Loucy (cell line): Measurements from ENCODE around the gene FRMD5.

Experiments used
- EZH2phosphoT487 ChIP-seq: fragments of 200-600 bp; IDR thresholded peaks from 2 replicates; pipeline ENCODE4 v1.6.1; 2018; ENCODE audit warnings: antibody characterized with exemption, mild to moderate bottlenecking, moderate library complexity, borderline replicate concordance
- TF ChIP-seq, protein P1 (sequence below): fragments of 200-600 bp; sonication (generic); conservative IDR thresholded peaks from 2 replicates; pipeline ENCODE4 v1.5.1; 2014; ENCODE audit warnings: mild to moderate bottlenecking, antibody characterized with exemption, low read length

- TF ChIP-seq, protein P1, sequence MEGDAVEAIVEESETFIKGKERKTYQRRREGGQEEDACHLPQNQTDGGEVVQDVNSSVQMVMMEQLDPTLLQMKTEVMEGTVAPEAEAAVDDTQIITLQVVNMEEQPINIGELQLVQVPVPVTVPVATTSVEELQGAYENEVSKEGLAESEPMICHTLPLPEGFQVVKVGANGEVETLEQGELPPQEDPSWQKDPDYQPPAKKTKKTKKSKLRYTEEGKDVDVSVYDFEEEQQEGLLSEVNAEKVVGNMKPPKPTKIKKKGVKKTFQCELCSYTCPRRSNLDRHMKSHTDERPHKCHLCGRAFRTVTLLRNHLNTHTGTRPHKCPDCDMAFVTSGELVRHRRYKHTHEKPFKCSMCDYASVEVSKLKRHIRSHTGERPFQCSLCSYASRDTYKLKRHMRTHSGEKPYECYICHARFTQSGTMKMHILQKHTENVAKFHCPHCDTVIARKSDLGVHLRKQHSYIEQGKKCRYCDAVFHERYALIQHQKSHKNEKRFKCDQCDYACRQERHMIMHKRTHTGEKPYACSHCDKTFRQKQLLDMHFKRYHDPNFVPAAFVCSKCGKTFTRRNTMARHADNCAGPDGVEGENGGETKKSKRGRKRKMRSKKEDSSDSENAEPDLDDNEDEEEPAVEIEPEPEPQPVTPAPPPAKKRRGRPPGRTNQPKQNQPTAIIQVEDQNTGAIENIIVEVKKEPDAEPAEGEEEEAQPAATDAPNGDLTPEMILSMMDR, result no peak
- TF ChIP-seq EZH2phosphoT487, result no peak
Observed at GRCh38 chr15:43977072-43977884, 217.8 kb downstream of the FRMD5 start.
